Liver (tissue), 9 donors: ENCODE measurements around the gene MCM10. TPM values are rescaled to one million over a fixed set of nuclear protein-coding genes. Genes with fewer than 3 reads are reported as not detected.

Source experiments
- DNase-seq: peaks from one replicate; pipeline ENCODE4 v3.0.0-alpha.2; 2017; ENCODE audit warnings: low spot score
- H3K27ac ChIP-seq, 2 donors: one replicate each; pipeline ENCODE4 v1.7.0; 2013; ENCODE audit warnings: inconsistent platforms in 2 of 2, low read length in 2 of 2, control low read depth in 1 of 2, low read depth in 1 of 2, mild to moderate bottlenecking in 1 of 2
- H3K27me3 ChIP-seq, 4 donors: one replicate each; pipeline versions ENCODE4 v1.6.1 to v1.7.0; 2013; ENCODE audit warnings: low read length in 3 of 4, inconsistent platforms in 1 of 4, mild to moderate bottlenecking in 1 of 4, moderate library complexity in 1 of 4; ENCODE audit not compliant: control insufficient read depth in 4 of 4, insufficient read depth in 4 of 4
- H3K36me3 ChIP-seq, 4 donors: one replicate each; pipeline versions ENCODE4 v1.6.1 to v1.7.0; 2013; ENCODE audit warnings: low read length in 3 of 4, mild to moderate bottlenecking in 3 of 4, low read depth in 1 of 4, moderate library complexity in 1 of 4; ENCODE audit not compliant: control insufficient read depth in 4 of 4, insufficient read depth in 3 of 4
- H3K4me1 ChIP-seq, 4 donors: one replicate each; pipeline versions ENCODE4 v1.6.1 to v1.7.0; 2013; ENCODE audit warnings: low read length in 3 of 4, mild to moderate bottlenecking in 3 of 4, moderate library complexity in 1 of 4; ENCODE audit not compliant: control insufficient read depth in 4 of 4, insufficient read depth in 4 of 4
- H3K4me3 ChIP-seq, 3 donors: one replicate each; pipeline versions ENCODE4 v1.6.1 to v1.7.0; 2013; ENCODE audit warnings: low read length in 3 of 3, control low read depth in 1 of 3, low read depth in 1 of 3, mild to moderate bottlenecking in 1 of 3
- H3K9ac ChIP-seq, 2 donors: one replicate each; pipeline ENCODE4 v1.7.0; 2013; ENCODE audit warnings: low read length in 2 of 2, mild to moderate bottlenecking in 2 of 2, moderate library complexity in 2 of 2, control low read depth in 1 of 2, low read depth in 1 of 2
- H3K9me3 ChIP-seq, 4 donors: one replicate each; pipeline versions ENCODE4 v1.6.1 to v1.7.0; 2013; ENCODE audit warnings: low read length in 3 of 4; ENCODE audit not compliant: control insufficient read depth in 4 of 4
- EGR1 ChIP-seq, 2 donors: IDR thresholded peaks; 2 replicates each; pipeline ENCODE4 v1.6.1; 2016 to 2018; ENCODE audit warnings: antibody characterized with exemption in 2 of 2, low read depth in 2 of 2
- FOXA1 ChIP-seq: IDR thresholded peaks from 2 replicates; pipeline ENCODE4 v1.6.1; 2016; ENCODE audit warnings: antibody characterized with exemption
- FOXA2 ChIP-seq: IDR thresholded peaks from 2 replicates; pipeline ENCODE4 v1.6.1; 2016; ENCODE audit warnings: antibody characterized with exemption
- GABPA ChIP-seq, 2 donors: IDR thresholded peaks in 1 of 2; conservative IDR thresholded peaks in 1 of 2; 2 replicates each; pipeline ENCODE4 v1.6.1; 2016; ENCODE audit warnings: antibody characterized with exemption in 2 of 2, mild to moderate bottlenecking in 1 of 2, moderate library complexity in 1 of 2
- HNF4A ChIP-seq, 2 donors: conservative IDR thresholded peaks; 2 replicates each; pipeline ENCODE4 v1.6.1; 2016; ENCODE audit warnings: antibody characterized with exemption in 2 of 2, mild to moderate bottlenecking in 2 of 2
- HNF4G ChIP-seq: IDR thresholded peaks from 2 replicates; pipeline ENCODE4 v1.6.1; 2016; ENCODE audit warnings: antibody characterized with exemption
- JUND ChIP-seq, 2 donors: IDR thresholded peaks; 2 replicates each; pipeline ENCODE4 v1.6.1; 2016; ENCODE audit warnings: antibody characterized with exemption in 2 of 2
- NR2F2 ChIP-seq: IDR thresholded peaks from 2 replicates; pipeline ENCODE4 v1.6.1; 2016; ENCODE audit warnings: antibody characterized with exemption
- RAD21 ChIP-seq, 2 donors: IDR thresholded peaks; 2 replicates each; pipeline ENCODE4 v1.6.1; 2016; ENCODE audit warnings: antibody characterized with exemption in 2 of 2, mild to moderate bottlenecking in 2 of 2
- RXRA ChIP-seq, 2 donors: IDR thresholded peaks; 2 replicates each; pipeline ENCODE4 v1.6.1; 2017 to 2018; ENCODE audit warnings: antibody characterized with exemption in 2 of 2, mild to moderate bottlenecking in 1 of 2
- SP1 ChIP-seq: IDR thresholded peaks from 2 replicates; pipeline ENCODE4 v1.6.1; 2018; ENCODE audit warnings: antibody characterized with exemption, mild to moderate bottlenecking
- TAF1 ChIP-seq: conservative IDR thresholded peaks from 2 replicates; pipeline ENCODE4 v1.6.1; 2016; ENCODE audit warnings: antibody characterized with exemption, mild to moderate bottlenecking
- YY1 ChIP-seq: IDR thresholded peaks from 2 replicates; pipeline ENCODE4 v1.6.1; 2016; ENCODE audit warnings: antibody characterized with exemption, mild to moderate bottlenecking
- WGBS: extraction: QIAGEN DNeasy Blood & Tissue Kit; methylation state at CpG from one replicate; pipeline ENCODE4 v1.1.7; 2013; 5-methylcytosine and 5-hydroxymethylcytosine counted together
- polyA plus RNA-seq, 2 donors: library from polyadenylated mRNA; stranded (reverse) in 1 of 2; unstranded in 1 of 2; fragments of 200-250 nt in 1 of 2; fragments of >200 nt in 1 of 2; fragmentation: Nextera tagmentation in 1 of 2; extraction: Ambion mirVana in 1 of 2; gene quantifications; one replicate each; pipeline versions ENCODE4 v1.2.1 to v1.2.3, GENCODE V29; 2013 to 2015
- total RNA-seq, 2 donors: library from RNA; depleted of rRNA; stranded (reverse); fragments of >200 nt; gene quantifications; one replicate each; pipeline ENCODE4 v1.2.3, GENCODE V29; 2014
- TF ChIP-seq, protein P1 (sequence below): fragments of 150-350 bp; IDR thresholded peaks from 2 replicates; pipeline ENCODE4 v1.5.1; 2017; ENCODE audit warnings: improper control_type of control experiment, low read depth, low read length; ENCODE audit not compliant: missing input control
- TF ChIP-seq, protein P2 (sequence below): IDR thresholded peaks from 2 replicates; pipeline ENCODE4 v1.6.1; 2016; ENCODE audit warnings: antibody characterized with exemption
- TF ChIP-seq, protein P3 (sequence below): IDR thresholded peaks from 2 replicates; pipeline ENCODE4 v1.6.1; 2016; ENCODE audit warnings: antibody characterized with exemption
- TF ChIP-seq, protein P4 (sequence below): IDR thresholded peaks from 2 replicates; pipeline ENCODE4 v1.6.1; 2016; ENCODE audit warnings: antibody characterized with exemption
- TF ChIP-seq, protein P5 (sequence below): IDR thresholded peaks from 2 replicates; pipeline ENCODE4 v1.6.1; 2016; ENCODE audit warnings: antibody characterized with exemption, mild to moderate bottlenecking
- donor health status: healthy.
- donor health status: healthy.
- donor health status: healthy.
- donor health status: healthy.
- donor health status: healthy.

Gene MCM10
- total and polyA plus RNA-seq, 4 donors: under 0.01 to 10.0 (median 0.34) TPM

DNA sequence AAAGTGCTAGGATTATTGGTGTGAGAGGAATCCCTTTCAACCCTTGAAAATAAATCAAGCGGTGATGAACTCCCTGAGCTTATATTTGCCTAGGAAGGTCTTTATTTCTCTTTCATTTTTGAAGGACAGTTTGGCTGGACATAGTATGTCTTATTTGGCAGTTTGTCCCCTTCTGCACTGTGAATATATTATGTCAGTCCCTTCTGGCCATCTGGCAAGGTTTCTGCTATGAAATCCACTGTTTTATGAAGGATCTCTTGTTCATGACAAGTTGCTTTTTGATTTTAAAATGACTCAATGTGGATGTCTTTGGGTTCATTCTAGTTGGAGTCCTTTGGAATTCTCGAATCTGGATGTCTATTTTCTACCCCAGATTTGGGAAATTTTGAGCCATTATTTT is 21.7 kb upstream of the MCM10 start:
- 96% methylated on average over 2 of the region's 2 CpGs for WGBS
- DNase-seq: no peak
- TF ChIP-seq TAF1: no peak
- no peak for TF ChIP-seq FOXA1
- TF ChIP-seq SP1: no peak
- TF ChIP-seq, protein P1, sequence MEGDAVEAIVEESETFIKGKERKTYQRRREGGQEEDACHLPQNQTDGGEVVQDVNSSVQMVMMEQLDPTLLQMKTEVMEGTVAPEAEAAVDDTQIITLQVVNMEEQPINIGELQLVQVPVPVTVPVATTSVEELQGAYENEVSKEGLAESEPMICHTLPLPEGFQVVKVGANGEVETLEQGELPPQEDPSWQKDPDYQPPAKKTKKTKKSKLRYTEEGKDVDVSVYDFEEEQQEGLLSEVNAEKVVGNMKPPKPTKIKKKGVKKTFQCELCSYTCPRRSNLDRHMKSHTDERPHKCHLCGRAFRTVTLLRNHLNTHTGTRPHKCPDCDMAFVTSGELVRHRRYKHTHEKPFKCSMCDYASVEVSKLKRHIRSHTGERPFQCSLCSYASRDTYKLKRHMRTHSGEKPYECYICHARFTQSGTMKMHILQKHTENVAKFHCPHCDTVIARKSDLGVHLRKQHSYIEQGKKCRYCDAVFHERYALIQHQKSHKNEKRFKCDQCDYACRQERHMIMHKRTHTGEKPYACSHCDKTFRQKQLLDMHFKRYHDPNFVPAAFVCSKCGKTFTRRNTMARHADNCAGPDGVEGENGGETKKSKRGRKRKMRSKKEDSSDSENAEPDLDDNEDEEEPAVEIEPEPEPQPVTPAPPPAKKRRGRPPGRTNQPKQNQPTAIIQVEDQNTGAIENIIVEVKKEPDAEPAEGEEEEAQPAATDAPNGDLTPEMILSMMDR: no peak
- TF ChIP-seq, protein P2, sequence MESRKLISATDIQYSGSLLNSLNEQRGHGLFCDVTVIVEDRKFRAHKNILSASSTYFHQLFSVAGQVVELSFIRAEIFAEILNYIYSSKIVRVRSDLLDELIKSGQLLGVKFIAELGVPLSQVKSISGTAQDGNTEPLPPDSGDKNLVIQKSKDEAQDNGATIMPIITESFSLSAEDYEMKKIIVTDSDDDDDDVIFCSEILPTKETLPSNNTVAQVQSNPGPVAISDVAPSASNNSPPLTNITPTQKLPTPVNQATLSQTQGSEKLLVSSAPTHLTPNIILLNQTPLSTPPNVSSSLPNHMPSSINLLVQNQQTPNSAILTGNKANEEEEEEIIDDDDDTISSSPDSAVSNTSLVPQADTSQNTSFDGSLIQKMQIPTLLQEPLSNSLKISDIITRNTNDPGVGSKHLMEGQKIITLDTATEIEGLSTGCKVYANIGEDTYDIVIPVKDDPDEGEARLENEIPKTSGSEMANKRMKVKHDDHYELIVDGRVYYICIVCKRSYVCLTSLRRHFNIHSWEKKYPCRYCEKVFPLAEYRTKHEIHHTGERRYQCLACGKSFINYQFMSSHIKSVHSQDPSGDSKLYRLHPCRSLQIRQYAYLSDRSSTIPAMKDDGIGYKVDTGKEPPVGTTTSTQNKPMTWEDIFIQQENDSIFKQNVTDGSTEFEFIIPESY: no peak
- no peak for TF ChIP-seq RAD21 (IDR thresholded peaks at IDR 0.05)
- no peak for TF ChIP-seq GABPA (IDR thresholded peaks at IDR 0.05 in 1 of 2, conservative IDR thresholded peaks at IDR 0.05 in 1 of 2)
- TF ChIP-seq, protein P3, sequence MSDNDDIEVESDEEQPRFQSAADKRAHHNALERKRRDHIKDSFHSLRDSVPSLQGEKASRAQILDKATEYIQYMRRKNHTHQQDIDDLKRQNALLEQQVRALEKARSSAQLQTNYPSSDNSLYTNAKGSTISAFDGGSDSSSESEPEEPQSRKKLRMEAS: no peak
- TF ChIP-seq, protein P4, sequence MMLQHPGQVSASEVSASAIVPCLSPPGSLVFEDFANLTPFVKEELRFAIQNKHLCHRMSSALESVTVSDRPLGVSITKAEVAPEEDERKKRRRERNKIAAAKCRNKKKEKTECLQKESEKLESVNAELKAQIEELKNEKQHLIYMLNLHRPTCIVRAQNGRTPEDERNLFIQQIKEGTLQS: no peak
- no peak for TF ChIP-seq JUND (IDR thresholded peaks at IDR 0.05)
- TF ChIP-seq HNF4G: no peak

DNA sequence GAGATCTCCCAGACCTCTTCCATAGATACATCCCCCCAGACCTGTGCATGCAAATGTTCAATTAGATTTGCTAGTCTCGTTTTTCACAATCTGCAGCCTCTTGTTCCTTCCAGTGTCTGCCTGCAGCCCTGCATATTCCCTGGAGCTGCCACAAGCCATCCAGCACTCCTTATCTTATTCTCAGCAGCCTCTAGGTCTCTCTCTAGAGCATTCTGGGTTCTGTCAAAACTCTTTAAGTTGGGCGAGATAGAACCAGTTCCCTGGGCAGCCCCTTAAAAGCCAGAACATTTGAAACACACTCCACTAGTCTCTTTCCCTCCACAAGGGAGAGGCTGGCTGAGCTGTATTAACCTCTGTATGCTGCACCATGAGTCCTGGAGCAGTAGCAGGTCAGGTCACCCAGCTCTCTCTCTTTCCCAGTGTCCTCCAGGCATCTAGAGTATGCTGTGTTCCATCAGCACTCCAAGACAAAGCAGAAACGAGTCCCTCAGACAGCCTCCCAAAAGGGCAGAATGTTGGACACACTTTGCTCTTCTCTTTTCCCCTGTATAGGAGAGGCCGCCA is 20.6 kb upstream of the MCM10 start:
- no peaks in the 10 kb centered on the region for H3K4me1 ChIP-seq
- peaks cover 1 to 47% (median 32%) of the 10 kb centered on the region in 4 donors for H3K36me3 ChIP-seq
- no peak overlapping the region for H3K9ac ChIP-seq
- H3K9me3 ChIP-seq: no peaks in the 10 kb centered on the region
- no peak overlapping the region for H3K27ac ChIP-seq
- no peak overlapping the region for H3K4me3 ChIP-seq
- WGBS: 90% methylated on average over 4 of the region's 4 CpGs
- DNase-seq: no peak
- no peaks in the 10 kb centered on the region for H3K27me3 ChIP-seq
- TF ChIP-seq YY1 (no peak), SP1 (no peak), TAF1 (no peak), FOXA1 (no peak), FOXA2 (no peak), GABPA (IDR thresholded peaks at IDR 0.05 in 1 of 2, conservative IDR thresholded peaks at IDR 0.05 in 1 of 2) (no peak), RAD21 (IDR thresholded peaks at IDR 0.05) (no peak), RXRA (IDR thresholded peaks at IDR 0.05) (no peak), JUND (IDR thresholded peaks at IDR 0.05) (no peak), HNF4G (no peak), HNF4A (conservative IDR thresholded peaks at IDR 0.05) (no peak), EGR1 (IDR thresholded peaks at IDR 0.05; ENCODE audit: low read depth in 2 of 2) (no peak), NR2F2 (no peak)
- TF ChIP-seq, protein P2: no peak
- TF ChIP-seq, protein P4: no peak
- TF ChIP-seq, protein P5, sequence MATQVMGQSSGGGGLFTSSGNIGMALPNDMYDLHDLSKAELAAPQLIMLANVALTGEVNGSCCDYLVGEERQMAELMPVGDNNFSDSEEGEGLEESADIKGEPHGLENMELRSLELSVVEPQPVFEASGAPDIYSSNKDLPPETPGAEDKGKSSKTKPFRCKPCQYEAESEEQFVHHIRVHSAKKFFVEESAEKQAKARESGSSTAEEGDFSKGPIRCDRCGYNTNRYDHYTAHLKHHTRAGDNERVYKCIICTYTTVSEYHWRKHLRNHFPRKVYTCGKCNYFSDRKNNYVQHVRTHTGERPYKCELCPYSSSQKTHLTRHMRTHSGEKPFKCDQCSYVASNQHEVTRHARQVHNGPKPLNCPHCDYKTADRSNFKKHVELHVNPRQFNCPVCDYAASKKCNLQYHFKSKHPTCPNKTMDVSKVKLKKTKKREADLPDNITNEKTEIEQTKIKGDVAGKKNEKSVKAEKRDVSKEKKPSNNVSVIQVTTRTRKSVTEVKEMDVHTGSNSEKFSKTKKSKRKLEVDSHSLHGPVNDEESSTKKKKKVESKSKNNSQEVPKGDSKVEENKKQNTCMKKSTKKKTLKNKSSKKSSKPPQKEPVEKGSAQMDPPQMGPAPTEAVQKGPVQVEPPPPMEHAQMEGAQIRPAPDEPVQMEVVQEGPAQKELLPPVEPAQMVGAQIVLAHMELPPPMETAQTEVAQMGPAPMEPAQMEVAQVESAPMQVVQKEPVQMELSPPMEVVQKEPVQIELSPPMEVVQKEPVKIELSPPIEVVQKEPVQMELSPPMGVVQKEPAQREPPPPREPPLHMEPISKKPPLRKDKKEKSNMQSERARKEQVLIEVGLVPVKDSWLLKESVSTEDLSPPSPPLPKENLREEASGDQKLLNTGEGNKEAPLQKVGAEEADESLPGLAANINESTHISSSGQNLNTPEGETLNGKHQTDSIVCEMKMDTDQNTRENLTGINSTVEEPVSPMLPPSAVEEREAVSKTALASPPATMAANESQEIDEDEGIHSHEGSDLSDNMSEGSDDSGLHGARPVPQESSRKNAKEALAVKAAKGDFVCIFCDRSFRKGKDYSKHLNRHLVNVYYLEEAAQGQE: no peak
- TF ChIP-seq, protein P1: no peak

More for the DNA sequence above, 21.7 kb upstream of the MCM10 start:
- Histone ChIP-seq H3K9me3 (no peaks in the 10 kb centered on the region), H3K4me3 (no peak overlapping the region), H3K4me1 (no peaks in the 10 kb centered on the region), H3K27ac (no peak overlapping the region), H3K36me3 (peaks cover 1 to 56% (median 42%) of the 10 kb centered on the region in 4 donors), H3K27me3 (no peaks in the 10 kb centered on the region), H3K9ac (no peak overlapping the region)
